Left renal cortex interstitium (tissue), 4 donors: ENCODE measurements around the gene KRT20. TPM values are rescaled to one million over a fixed set of nuclear protein-coding genes. Genes with fewer than 3 reads are reported as not detected.
"Not testable (repeated sequence)": the region's sequence is repeated elsewhere in the genome, so short reads cannot be mapped to it uniquely, and the experiment has no call there.

Experiments used
- DNase-seq, 4 donors: peaks; one replicate each; pipeline ENCODE4 v3.0.0-alpha.2; 2013; ENCODE audit warnings: low read depth in 4 of 4, low spot score in 2 of 4, missing footprints in 1 of 4
- polyA plus RNA-seq, 4 donors: library from polyadenylated mRNA; unstranded; fragments of 120-200 nt; gene quantifications; one replicate each; pipeline ENCODE4 v1.2.1, GENCODE V29; 2013; ENCODE audit not compliant: insufficient read length in 4 of 4

The KRT20 gene, protein sequence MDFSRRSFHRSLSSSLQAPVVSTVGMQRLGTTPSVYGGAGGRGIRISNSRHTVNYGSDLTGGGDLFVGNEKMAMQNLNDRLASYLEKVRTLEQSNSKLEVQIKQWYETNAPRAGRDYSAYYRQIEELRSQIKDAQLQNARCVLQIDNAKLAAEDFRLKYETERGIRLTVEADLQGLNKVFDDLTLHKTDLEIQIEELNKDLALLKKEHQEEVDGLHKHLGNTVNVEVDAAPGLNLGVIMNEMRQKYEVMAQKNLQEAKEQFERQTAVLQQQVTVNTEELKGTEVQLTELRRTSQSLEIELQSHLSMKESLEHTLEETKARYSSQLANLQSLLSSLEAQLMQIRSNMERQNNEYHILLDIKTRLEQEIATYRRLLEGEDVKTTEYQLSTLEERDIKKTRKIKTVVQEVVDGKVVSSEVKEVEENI
- under 1 TPM in 2 of 4 donors, not detected in 2; 0.20 to 0.24 TPM for polyA plus RNA-seq

DNA sequence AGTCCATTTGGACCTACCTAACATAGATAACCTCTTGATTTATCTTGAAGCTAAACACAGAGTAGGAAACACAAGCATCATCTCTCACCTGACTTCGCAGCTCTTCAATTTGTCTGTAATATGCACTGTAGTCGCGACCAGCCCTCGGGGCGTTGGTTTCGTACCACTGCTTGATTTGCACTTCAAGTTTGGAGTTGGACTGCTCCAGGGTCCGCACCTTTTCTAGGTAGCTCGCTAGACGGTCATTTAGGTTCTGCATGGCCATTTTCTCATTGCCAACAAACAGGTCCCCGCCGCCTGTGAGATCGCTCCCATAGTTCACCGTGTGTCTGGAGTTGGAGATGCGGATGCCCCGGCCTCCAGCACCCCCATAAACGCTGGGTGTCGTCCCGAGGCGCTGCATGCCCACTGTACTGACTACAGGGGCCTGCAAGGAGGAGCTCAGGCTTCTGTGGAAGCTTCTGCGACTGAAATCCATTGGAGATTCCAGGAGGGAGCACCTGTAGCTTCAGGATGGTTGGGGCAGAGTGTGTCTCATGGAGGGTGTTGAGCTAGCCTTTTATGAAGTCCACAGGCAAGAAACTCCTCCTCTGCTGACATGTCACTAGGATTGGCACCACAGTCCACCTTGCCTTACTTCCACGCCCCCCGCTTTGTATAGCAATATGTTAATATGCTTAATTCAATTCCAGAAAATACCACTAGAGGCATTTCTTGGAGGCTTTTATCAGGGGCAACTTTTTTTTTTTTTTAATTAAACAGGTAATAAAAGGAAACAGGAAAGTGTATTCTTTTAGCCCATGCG lies at the start of gene KRT20:
Gene KRT20 (minus strand): TSS at position 535 of the 805 bp plus-strand sequence. CDS start 57 bp downstream, at position 478.
- no peak for DNase-seq

DNA sequence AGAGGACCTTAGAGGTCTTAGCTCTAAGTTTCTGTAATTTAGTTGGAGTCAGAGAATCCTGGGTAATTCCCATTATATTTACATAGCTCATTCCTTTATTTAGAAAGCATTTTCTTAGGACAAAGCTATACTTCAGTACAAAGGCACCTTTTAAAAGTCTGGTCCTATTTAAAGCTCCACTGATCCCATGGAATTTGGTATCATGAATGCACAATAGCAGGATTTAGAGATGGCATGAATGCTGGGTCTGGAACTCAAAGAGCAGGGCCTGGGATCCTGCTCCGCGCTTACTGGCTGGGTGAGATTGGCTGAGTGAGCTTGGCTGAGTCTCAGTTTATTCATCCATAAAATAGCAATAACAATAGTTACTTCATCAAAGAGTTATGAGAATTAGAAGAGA lies 47.6 kb upstream of the KRT20 start:
- no peak for DNase-seq

DNA sequence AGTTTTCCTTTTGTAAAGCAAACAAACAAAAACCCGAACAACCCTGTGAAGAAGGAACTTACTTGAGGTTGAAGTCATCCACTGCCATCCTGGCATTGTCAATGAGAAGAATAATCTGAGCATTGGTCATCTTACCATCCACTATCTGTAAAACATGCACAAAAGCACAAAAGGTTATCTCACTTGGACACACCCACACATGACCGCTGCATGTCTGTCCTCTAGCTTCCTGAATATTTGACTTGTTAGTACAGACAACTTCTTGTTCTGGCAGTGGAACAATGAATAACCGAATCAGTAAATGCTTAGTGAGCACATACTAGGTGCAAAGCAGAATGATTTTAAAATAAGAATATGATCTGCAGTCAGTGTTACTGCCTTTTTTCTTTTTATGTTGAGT lies 46.3 kb upstream of the KRT20 start:
- no peak for DNase-seq

DNA sequence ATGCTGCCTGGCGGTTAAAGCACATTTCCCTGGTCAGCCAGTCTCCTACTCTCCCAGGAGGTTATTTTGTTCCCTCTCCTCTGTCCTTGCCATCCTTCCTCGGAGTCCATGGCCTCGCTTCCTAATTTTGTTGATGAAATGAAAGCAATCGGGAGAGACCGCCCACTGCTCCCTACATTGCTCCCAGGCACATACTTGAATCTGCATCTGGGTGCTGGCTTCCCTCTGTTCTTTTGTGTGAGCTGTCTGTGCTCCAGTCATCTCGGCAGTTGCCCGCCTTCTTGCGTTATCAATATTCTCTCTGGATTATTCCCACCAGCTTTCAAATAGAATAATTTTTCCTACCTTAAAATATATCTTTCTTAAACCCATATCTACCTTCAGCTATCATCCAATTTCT lies 41.3 kb upstream of the KRT20 start:
- no peak for DNase-seq

DNA sequence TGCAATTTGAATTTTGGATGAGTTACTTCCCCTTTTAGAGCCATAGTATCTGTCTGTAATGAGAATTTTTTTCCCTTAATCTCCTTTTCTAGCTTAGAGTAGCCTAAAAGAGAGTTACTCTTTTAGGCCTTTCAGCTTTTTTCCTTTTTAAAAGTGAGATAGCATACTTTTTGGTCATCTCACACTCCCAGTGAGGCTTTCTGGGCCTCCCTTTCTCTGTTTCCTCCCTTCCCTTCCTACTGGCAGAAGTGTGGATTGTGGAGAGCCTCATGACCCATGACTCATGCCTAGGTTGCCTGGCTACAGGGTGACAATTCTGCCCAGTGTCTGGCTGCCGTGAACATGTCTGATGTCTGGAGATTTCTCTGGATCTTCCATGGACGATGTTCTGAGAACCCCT lies 37.2 kb upstream of the KRT20 start:
- no peak for DNase-seq

DNA sequence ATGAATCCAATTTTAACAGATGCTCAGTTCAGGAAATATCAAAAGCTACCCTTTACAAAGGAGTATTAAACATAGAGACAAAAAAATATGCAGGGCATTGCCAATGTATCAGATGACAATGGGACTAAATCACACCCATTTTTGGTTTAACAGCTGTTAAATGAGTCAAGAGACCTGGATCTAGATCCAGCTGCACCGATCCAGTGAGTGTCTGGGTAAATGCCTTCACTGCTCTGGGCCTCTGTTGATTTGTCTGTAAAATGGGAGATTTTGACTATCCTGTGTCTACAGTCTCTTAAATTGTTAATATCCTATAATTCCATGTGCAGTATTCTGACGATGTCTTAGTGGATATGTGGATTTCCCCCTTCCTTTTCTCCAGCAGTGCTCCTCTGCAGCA lies 36.0 kb upstream of the KRT20 start:
- no peak for DNase-seq

DNA sequence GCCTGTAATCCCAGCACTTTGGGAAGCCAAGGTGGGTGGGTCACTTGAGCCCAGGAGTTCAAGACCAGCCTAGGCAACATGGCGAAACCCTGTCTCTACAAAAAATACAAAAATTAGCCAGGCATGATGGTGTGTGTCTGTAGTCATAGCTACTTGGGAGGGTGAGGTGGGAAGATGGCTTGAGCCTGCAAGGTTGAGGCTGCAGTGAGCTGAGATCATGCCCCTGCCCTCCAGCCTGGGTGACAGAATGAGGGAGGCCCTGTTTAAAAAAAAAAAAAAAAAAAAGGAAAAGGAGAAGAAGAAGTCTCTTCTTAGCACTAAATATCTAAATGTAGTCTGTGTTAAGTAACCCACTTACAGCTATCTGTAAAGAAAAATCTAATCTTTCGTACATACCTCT lies 32.1 kb upstream of the KRT20 start:
- not testable (repeated sequence) for DNase-seq

DNA sequence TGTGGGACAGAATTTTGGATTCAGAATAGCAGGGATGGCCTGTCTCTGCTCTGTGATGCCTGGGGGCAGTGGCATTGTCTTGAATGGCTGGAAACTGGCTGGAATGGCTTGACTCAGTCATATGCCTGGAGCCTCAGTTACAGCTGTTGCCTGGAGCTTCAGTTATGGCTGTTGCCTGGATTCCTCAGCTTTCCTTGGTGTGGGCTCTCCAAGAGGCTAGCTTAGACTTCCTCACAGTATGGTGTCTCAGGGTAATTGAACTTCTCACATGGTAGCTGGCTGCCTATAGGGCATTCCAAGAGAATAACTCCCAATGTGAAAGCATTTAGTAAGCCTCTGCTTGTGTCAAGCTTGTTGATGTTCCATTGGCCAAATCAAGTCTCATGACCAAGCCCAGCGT lies 31.3 kb upstream of the KRT20 start:
- DNase-seq, result no peak

DNA sequence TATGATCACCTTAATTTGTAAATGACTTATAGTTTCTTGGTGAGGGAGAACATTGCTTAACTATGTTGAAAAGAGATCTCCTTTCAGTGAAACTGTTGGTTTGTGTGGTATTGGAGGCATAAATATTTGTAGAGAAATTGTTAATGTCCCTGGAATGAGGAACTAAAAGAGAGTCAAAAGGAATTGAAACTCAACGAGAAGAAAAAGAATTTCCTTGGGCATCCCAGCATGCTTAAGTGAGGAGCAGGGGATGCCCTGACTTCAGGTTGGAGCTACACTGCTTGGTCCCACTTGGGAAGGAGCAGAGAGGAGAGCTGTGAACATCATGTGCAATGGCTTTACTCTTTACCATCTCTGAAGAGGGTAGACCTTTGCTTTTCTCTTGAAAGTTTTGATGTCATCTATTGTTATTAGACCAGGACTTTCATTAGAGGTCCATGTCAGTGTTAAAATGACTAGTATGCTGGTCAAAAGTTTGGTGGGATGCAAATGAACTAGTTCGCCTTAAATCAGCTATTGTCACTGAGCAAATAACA lies 30.7 kb upstream of the KRT20 start:
- DNase-seq, result no peak

DNA sequence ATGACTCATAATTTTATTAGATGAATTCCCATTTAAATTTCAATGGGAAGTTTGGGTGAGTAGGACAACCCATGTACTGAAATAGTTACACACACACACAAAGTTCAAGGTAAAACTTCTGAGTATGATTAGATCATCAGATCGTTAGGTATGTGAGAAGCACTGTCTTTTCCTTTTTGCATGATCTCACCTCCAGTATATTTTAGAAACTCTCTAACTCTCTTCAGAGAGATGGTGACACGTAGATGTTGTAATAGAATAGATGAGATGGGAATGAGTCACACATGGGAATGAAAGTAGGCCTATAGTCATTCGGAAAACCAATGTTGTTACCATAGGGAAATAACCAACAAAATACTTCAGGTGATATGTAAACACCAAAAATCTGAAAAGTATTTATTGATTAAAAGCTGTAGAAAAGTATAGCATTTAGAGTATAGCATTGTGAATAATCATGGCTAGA lies 30.2 kb upstream of the KRT20 start:
- no peak for DNase-seq

DNA sequence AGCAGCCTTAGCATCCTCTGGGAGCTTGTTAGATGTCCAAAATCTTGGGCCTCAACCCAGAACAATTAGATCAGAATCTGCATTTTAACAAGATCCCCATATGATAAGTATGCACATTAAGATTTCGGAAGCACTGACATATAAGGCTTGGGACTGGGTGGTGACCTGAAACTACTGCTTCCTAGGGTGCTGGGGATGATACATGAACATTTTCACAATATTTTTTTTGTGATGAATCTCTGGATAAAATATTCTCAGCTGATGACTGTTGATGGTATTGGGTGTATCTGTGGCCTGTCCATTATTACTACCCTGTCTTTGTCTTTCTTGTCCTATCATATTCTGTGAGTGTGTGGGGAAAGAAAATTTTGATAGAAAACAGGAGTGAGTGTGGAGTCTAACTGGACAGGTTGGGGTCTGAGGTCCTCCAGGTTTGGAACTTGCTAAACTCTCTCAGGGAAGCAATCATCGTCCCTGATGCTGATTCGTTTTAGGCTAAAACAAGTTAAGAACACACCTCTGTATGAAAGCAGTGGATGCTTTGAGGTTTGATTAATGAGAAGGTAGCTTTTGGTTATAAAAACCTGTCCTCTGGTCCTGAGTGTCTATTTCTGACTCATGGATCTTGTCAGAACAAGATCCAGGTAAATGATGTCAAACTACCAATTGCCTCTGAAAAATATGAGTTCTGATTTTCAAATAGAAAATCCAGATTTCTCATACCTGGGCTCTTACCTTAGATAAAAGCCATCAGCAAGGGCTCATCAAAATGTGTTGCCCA lies 29.2 kb upstream of the KRT20 start:
- no peak for DNase-seq

DNA sequence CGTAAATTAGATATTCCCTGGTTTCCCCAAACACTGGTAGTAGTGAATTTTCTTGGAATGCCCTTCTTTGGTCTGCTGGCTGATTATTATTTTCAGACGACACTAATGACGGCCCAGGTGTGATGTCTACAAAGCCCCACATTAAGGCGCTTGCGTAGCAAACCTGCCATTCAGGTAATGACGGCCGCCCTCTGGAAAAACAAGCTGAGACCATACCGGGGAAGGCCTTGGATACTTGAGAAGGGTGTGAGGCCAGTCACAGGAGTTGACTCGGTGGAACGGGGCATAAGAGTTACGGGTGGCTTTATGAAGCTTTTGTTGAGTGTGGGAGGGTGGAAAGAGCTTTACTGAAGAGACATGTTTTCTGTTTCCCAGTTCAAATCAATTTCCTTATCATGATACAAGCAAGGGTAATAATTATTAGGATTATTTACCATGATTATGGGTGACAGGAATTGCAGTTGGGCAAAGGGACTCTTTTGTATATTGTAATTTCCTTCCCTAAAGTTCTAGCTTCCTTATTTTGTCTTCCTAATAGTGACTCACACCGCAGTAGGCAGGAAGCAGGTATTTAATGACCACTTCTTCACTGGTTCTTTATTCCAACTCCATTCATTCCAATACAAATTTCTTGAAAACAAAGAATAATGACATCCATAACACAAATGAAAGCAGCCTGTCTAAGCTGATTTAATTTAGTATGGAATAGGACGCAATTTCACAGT lies 27.6 kb upstream of the KRT20 start:
- no peak for DNase-seq

DNA sequence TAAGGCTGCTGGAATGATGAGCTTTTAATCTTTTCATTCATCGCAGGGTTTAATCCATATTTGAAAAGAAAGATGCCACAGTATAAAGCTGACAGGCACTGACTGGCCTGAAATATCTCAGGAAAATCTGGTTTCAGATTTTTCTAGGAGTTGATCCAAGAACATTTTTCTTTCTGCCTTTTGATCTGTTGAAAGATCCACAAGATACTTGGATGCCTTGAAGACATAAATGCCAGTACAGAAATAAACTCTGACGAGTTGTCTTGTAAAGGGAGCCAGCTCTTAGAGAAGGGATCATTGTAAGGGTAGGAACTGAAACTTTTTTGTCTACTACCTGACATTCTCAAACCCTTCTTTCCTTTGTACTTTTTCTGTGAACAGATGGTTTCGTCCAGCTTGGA lies 25.4 kb upstream of the KRT20 start:
- DNase-seq, result no peak

DNA sequence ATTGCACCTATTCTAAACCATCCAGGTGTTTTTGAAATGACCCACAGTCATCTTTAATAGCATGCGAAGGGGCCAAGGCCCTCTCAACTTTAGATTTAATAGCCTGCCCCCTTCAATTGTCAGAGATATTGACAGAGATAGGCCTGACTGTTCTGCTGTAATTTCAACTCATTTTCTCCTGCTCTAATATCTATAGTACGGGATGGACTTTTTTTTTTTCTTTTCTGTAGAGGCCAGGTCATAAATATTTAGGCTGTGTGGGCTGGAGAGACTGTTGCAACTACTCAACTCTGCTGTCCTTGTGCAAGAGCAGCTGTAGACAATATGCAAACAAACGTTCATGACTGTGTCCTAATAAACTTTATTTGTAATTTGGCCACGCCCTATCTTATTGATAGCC lies 24.7 kb upstream of the KRT20 start:
- no peak for DNase-seq

DNA sequence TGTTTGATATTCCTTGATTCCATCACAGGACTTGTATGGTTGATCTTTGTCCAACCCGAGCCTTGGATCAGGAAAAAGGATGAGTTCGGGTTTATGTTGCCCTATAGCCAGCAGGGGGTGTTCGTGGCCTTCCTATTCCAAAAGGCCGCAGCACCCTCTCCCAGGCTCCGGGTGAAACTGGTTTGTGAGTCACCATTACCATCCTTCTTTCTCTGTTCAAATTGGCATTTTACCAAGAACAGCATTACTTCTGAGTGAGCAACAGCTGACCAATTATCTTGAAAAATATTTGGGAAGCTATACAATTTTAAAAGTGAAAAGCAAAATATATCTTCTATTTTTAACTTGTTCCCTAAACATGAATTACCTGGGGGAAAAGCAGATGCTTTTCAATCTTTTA lies 24.3 kb upstream of the KRT20 start:
- peak; percentile 39 to 80 (median 52) for DNase-seq

DNA sequence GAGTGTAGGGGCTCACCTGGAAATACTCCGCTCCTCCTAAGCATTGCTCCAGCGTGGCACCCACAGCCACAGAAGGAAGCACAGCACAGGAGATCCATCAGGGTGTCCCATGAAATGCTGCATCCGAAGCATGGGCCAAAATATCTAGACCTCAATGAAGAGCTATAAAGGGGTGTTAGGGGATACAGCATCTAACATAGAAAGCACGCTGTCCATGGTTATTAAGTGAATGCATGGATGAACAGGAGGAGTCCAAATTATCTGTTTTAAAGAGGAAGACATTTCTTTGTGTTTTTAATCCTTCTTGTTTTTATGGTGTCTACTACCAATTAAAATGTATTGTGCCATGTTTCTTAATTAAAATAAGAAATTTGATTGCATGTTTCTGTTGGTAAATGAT lies 21.6 kb upstream of the KRT20 start:
- no peak for DNase-seq

DNA sequence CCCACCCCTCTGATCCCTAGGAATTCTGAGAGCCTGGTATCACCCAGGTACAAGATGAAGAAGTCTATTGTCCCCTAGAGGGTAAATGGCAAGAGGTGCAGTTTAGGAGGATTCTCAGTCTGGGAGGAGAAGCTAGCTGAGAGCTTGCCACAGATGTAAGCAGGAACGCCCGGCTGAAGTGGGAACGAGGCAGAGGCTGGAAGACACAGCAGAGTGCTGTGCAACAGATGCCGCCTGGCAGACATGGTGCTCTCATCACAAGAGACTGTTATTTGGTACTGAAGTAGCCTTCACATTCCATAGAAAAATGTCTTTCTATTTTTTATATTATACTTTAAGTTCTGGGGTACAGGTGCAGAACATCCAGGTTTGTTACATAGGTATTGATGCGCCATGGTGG lies 20.3 kb upstream of the KRT20 start:
- DNase-seq, result no peak

DNA sequence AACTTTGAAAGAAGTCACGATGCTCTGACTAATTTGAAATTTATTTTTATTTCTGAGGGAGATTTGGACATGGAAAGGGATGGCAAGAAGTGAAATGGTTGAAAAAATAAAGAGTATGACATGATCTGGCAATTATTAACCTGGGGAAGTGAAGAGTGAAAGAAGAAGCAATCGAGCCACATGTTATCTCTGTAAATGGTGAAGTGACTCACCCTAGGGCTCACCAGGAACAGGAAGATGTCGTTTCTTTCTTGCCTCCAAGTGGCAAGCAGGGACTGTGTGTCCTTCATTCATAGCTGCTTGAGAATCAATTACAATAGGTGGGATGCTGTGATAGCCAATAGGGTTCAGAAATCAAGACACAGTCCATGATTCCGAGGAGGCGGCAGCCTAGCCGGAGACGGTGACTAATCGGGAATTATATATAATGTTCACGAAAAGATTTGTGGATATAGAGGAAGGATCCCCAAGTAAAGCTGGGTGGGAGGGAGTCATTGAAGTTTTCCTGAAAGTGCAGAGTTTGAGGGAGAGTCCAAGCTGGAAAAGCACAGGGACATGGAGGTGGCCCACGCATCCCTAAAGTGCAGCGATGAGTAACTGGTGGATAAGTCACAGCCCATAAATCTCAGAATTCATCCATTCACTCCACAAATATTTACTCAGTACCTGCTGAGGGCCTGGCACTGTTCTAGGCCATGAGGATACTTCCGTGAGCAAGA lies 18.2 kb upstream of the KRT20 start:
- no peak for DNase-seq

DNA sequence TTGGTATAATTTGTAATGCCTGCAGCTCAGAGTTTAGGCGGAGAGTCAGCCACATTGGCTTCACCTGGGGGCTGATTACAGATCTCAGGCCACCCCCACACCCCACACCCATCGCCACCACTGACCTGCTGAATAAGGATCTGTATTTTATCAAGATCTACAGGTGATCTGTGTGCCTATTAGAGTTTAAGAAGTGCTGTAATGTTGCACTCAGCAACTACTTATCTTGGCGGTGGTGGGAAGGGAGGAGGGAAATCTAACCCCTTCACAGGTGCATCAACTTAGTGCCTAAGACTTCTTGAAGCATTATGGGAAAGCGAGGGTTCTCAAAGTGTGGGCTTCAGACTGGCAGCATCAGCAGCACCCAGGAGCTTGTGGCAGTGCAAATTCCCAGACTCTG lies 17.5 kb upstream of the KRT20 start:
- no peak for DNase-seq
